Measurements from ENCODE around the gene ZNF275. TPM values are rescaled to one million over a fixed set of nuclear protein-coding genes. Genes with fewer than 3 reads are reported as not detected.

ZNF275 gene
- total and polyA plus RNA-seq, 2 donors (not counting 3 experiments of a cell fraction or from before 2014, with no cell fraction given) = 10.3 to 11.0 TPM

GRCh38 chrX:153379971-153380581 lies 46.1 kb downstream of the ZNF275 start:
- no peak overlapping the region for H3K27ac ChIP-seq (ENCODE audit: insufficient read depth, low read depth, low read length)
- POLR2A ChIA-PET = no interaction called here
- no peak overlapping the region for H3K9ac ChIP-seq (replicated peaks; ENCODE audit: extremely low read depth, insufficient read depth, low read length)
- H3K79me2 ChIP-seq (ENCODE audit: control insufficient read depth, insufficient read depth, low read length) = no peaks in the 10 kb centered on the region
- H3K4me3 ChIP-seq (replicated peaks in 1 of 3; ENCODE audit: insufficient read depth in 1 of 3, low read depth in 1 of 3, low read length in 3 of 3) = no peak overlapping the region
- no peak overlapping the region for H2AFZ ChIP-seq (ENCODE audit: low read depth, low read length)
- CTCF ChIA-PET = no interaction called here
- no peak for DNase-seq (ENCODE audit: low read depth, low spot score)
- H3K9me3 ChIP-seq (replicated peaks; ENCODE audit: control insufficient read depth, insufficient read depth, low read length) = no peaks in the 10 kb centered on the region
- no peaks in the 10 kb centered on the region for H3K27me3 ChIP-seq (ENCODE audit: control insufficient read depth in 2 of 2, insufficient read depth in 2 of 2, low read length in 2 of 2)
- no peaks in the 10 kb centered on the region for H3K36me3 ChIP-seq (ENCODE audit: control insufficient read depth in 2 of 2, extremely low read depth in 1 of 2, insufficient read depth in 2 of 2, low read length in 2 of 2)
- intact Hi-C loops (cut with micrococcal nuclease) = no loop called here
- no peaks in the 10 kb centered on the region for H3K4me1 ChIP-seq (ENCODE audit: control insufficient read depth, extremely low read depth, insufficient read depth, low read length)
- no peaks in the 10 kb centered on the region for H3K9me1 ChIP-seq (replicated peaks; ENCODE audit: control insufficient read depth, extremely low read depth, insufficient read depth, low read length)
- BruUV-seq (replicated peaks) = no TSS peak
- no peak overlapping the region for H3K4me2 ChIP-seq (ENCODE audit: insufficient read depth, low read length)
- TF ChIP-seq EZH2 (IDR thresholded peaks at IDR 0.05; ENCODE audit: borderline replicate concordance, low read depth, low read length, severe bottlenecking) (no peak), FOS (IDR thresholded peaks at IDR 0.05; ENCODE audit: borderline replicate concordance, insufficient read depth, low read length) (no peak), POLR2A (IDR thresholded peaks at IDR 0.05; ENCODE audit: low read depth, low read length) (no peak), POLR2AphosphoS5 (IDR thresholded peaks at IDR 0.05; ENCODE audit: insufficient read depth, low read depth, low read length) (no peak), JUN (IDR thresholded peaks at IDR 0.05; ENCODE audit: borderline replicate concordance, insufficient read depth, insufficient read length, low read depth) (no peak), GATA2 (IDR thresholded peaks at IDR 0.05; ENCODE audit: insufficient read depth, insufficient read length, low read depth, low read length) (no peak)
- no peak for FAIRE-seq
- H4K20me1 ChIP-seq (replicated peaks; ENCODE audit: control insufficient read depth, extremely low read depth, insufficient read depth, low read length) = no peaks in the 10 kb centered on the region
- dilution Hi-C loops (cut with MboI; ENCODE audit: extremely low pct_ligation_motif_present, low sequenced_read_pairs) = no loop called here

DNA sequence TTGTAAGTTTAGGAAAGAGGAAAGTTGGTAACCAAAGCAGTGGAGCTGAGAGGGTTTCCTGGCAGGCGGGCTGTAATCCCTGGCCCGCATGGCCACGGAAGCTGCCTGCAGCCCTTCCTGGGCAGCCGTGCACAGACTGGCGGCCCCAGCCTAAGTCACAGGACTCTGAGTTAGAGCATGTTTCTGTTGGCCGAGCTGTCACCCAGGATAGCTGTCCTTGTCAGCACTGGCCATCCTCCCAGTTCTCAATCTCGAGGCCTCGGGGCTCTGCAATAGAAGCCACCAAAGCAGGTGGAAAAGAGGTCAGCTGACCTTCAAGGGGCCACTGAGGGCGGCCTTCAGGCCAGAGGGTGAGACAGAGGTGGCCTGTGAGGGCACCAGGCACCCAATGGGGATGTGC lies 46.7 kb downstream of the ZNF275 start:
- FAIRE-seq = no peak
- intact Hi-C loops (cut with micrococcal nuclease) = no loop called here
- H2AFZ ChIP-seq (ENCODE audit: low read depth, low read length) = no peak overlapping the region

More for the DNA sequence above, 46.7 kb downstream of the ZNF275 start:
- H4K20me1 ChIP-seq (replicated peaks; ENCODE audit: control insufficient read depth, extremely low read depth, insufficient read depth, low read length) = no peaks in the 10 kb centered on the region
- no peaks in the 10 kb centered on the region for H3K4me1 ChIP-seq (ENCODE audit: control insufficient read depth, extremely low read depth, insufficient read depth, low read length)
- H3K9ac ChIP-seq (replicated peaks; ENCODE audit: extremely low read depth, insufficient read depth, low read length) = no peak overlapping the region
- TF ChIP-seq POLR2A (IDR thresholded peaks at IDR 0.05; ENCODE audit: low read depth, low read length) (no peak), CTCF (IDR thresholded peaks at IDR 0.05; ENCODE audit: extremely low read depth in 1 of 2, insufficient read depth in 1 of 2, low read depth in 1 of 2, low read length in 2 of 2) (no peak), GATA2 (IDR thresholded peaks at IDR 0.05; ENCODE audit: insufficient read depth, insufficient read length, low read depth, low read length) (no peak)
- no peaks in the 10 kb centered on the region for H3K36me3 ChIP-seq (ENCODE audit: control insufficient read depth in 2 of 2, extremely low read depth in 1 of 2, insufficient read depth in 2 of 2, low read length in 2 of 2)
- no peak overlapping the region for H3K27ac ChIP-seq (ENCODE audit: insufficient read depth, low read depth, low read length)
- no peak overlapping the region for H3K4me2 ChIP-seq (ENCODE audit: insufficient read depth, low read length)
- BruUV-seq (replicated peaks) = no TSS peak
- H3K4me3 ChIP-seq (replicated peaks in 1 of 3; ENCODE audit: insufficient read depth in 1 of 3, low read depth in 1 of 3, low read length in 3 of 3) = no peak overlapping the region
- peak; percentile 3 for DNase-seq (ENCODE audit: low read depth, low spot score)
- H3K27me3 ChIP-seq (ENCODE audit: control insufficient read depth in 2 of 2, insufficient read depth in 2 of 2, low read length in 2 of 2) = no peaks in the 10 kb centered on the region
- ChIA-PET CTCF (no interaction called here), POLR2A (no interaction called here)
- dilution Hi-C loops (cut with MboI; ENCODE audit: extremely low pct_ligation_motif_present, low sequenced_read_pairs) = no loop called here
- no peaks in the 10 kb centered on the region for H3K9me3 ChIP-seq (replicated peaks; ENCODE audit: control insufficient read depth, insufficient read depth, low read length)
- no peaks in the 10 kb centered on the region for H3K9me1 ChIP-seq (replicated peaks; ENCODE audit: control insufficient read depth, extremely low read depth, insufficient read depth, low read length)
- H3K79me2 ChIP-seq (ENCODE audit: control insufficient read depth, insufficient read depth, low read length) = no peaks in the 10 kb centered on the region
